ENCODE data around the gene MAFG.

The MAFG gene

DNA sequence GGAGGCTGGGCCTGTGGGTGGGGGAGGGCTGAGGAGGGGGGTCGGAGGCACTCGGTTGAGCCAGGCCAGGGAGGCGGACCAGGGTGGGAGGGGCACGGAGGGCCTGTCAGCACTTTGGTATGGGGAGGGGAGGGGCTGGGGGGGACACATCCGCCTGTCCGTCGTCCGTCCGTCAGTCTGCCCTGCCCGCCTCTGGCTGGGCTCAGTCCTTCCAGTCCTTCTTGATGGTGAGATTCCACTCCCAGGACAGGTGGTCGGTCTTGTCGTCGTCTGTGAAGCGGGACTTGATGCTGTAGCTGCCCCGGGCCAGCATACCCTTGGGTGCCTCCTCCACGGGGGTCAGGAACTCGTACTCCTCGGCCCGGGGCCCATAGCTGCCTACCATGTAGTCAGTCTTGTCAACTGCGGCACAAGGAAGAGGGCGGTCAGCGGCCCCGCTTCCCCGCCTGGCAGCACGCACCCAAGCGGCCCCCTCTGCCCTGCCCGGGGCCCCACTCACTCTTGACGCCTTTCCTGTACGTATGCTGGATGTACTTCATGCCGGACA, 58.8 kb downstream of the MAFG start:
- DNase-seq (ENCODE audit: low read depth), result no peak

Data from stimulated activated CD8-positive, alpha-beta memory T cell treated with anti-CD3 and anti-CD28 coated beads, Interleukin-12 subunit alpha, Interleukin-12 subunit beta, amount 100 ng/mL, for 1 hour (primary cell).